HG02870 (cell line): ENCODE measurements around the gene CSTPP1.

Experiments
- ATAC-seq: cut with Tn5 transposase; IDR thresholded peaks from one replicate; pipeline ENCODE4 v1.9.1; 2021; ENCODE audit warnings: mild to moderate bottlenecking, moderate library complexity; ENCODE audit not compliant: unreplicated experiment

Gene CSTPP1

GRCh38 chr11:47176328-47177228 lies 240.0 kb downstream of the CSTPP1 start, which contains the start of gene ARFGAP2:
Gene ARFGAP2 (minus strand): TSS chr11:47176879. CDS start chr11:47176853, 26 bp downstream.
- peak; percentile 87 for ATAC-seq

- peak; percentile 44 for ATAC-seq
Observed at GRCh38 chr11:47177229-47177845, 240.8 kb downstream of the CSTPP1 start.

- no peak for ATAC-seq
Observed at GRCh38 chr11:47177846-47178245, 241.3 kb downstream of the CSTPP1 start.

GRCh38 chr11:47178316-47178715 lies 241.8 kb downstream of the CSTPP1 start:
- no peak for ATAC-seq

- no peak for ATAC-seq
Observed at GRCh38 chr11:47178737-47179654, 242.4 kb downstream of the CSTPP1 start.

GRCh38 chr11:47179655-47179991 lies 243.1 kb downstream of the CSTPP1 start:
- no peak for ATAC-seq

GRCh38 chr11:47180006-47180787 lies 243.6 kb downstream of the CSTPP1 start:
- no peak for ATAC-seq

- ATAC-seq: no peak
Observed at GRCh38 chr11:47181271-47181670, 244.7 kb downstream of the CSTPP1 start.

- ATAC-seq: no peak
Observed at GRCh38 chr11:47182380-47182779, 245.8 kb downstream of the CSTPP1 start.

GRCh38 chr11:47183031-47183856 lies 246.7 kb downstream of the CSTPP1 start:
- ATAC-seq: no peak

GRCh38 chr11:47183969-47184368 lies 247.4 kb downstream of the CSTPP1 start:
- ATAC-seq: no peak

GRCh38 chr11:47184711-47185304 lies 248.2 kb downstream of the CSTPP1 start:
- no peak for ATAC-seq

- ATAC-seq: peak; percentile 14
Observed at GRCh38 chr11:47185305-47186075, 248.9 kb downstream of the CSTPP1 start.

GRCh38 chr11:47186076-47186699 lies 249.6 kb downstream of the CSTPP1 start, which contains the start of gene PACSIN3:
Gene PACSIN3 (minus strand): TSS chr11:47186434. CDS start chr11:47182727, 3,707 bp downstream.
- ATAC-seq: peak; percentile 53

GRCh38 chr11:47186700-47187695 lies 250.4 kb downstream of the CSTPP1 start:
- ATAC-seq: no peak

- ATAC-seq: no peak
Observed at GRCh38 chr11:47187723-47188122, 251.2 kb downstream of the CSTPP1 start.

GRCh38 chr11:47188259-47188658 lies 251.7 kb downstream of the CSTPP1 start:
- no peak for ATAC-seq
